Suprapubic skin (tissue), 4 donors: ENCODE data around the gene DMPK.

ENCODE experiments used
- EP300 ChIP-seq: sonication (generic); formaldehyde crosslinking; IDR thresholded peaks from one replicate; pipeline ENCODE4 v1.6.1; 2017; ENCODE audit warnings: antibody characterized with exemption
- POLR2A ChIP-seq, 2 donors: fragments of 450-650 bp; IDR thresholded peaks; one replicate each; pipeline ENCODE4 v1.6.1; 2017; ENCODE audit warnings: antibody characterized with exemption in 2 of 2, mild to moderate bottlenecking in 2 of 2, moderate library complexity in 2 of 2
- POLR2AphosphoS5 ChIP-seq, 3 donors: sonication (generic); formaldehyde crosslinking; IDR thresholded peaks; one replicate each; pipeline ENCODE4 v1.6.1; 2017; ENCODE audit warnings: antibody characterized with exemption in 3 of 3
- TF ChIP-seq, protein P1 (sequence below), 2 donors: fragments of 200-600 bp in 1 of 2; fragments of 450-650 bp in 1 of 2; sonication (generic) in 1 of 2; IDR thresholded peaks; one replicate each; pipeline ENCODE4 v1.5.1; 2016 to 2019; ENCODE audit warnings: antibody characterized with exemption in 2 of 2, mild to moderate bottlenecking in 1 of 2, moderate library complexity in 1 of 2

DNA sequence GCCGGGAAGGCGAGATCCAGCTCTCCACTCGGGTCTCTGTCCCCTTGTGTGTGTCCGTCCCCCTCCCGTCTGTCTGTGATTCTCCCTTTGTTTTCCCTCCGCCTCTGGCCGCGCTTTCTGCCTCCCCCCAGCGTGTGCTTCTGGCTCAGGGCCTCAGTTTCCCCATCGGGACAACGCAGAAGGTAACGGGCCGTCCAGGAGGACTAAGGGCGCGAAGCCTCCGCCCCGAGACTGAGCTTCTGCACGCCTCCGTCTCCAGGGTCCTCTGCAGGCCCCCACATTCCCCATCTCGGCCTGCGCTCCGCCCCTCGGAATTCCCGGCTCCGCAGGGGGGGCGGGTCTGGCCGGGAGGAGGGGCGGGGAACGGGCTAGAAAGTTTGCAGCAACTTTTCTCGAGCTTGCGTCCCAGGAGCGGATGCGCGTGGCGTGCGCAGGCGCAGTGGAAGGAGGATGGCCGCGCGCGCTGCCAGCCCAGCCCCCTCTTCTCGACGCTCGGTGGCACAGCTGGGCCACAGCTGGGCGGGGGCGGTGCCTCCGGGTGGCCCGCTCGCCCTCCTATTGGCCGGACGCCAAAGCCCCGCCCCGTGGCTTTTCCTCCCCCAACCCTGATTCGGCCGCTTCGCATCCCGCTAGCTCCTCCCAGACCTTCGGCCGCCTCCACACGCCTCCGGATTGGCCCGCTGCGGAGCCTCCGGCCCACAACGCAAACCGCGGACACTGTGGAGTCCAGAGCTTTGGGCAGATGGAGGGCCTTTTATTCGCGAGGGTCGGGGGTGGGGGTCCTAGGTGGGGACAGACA, 13.1 kb downstream of the DMPK start, which contains the start of gene SIX5:
- TF ChIP-seq, protein P1, sequence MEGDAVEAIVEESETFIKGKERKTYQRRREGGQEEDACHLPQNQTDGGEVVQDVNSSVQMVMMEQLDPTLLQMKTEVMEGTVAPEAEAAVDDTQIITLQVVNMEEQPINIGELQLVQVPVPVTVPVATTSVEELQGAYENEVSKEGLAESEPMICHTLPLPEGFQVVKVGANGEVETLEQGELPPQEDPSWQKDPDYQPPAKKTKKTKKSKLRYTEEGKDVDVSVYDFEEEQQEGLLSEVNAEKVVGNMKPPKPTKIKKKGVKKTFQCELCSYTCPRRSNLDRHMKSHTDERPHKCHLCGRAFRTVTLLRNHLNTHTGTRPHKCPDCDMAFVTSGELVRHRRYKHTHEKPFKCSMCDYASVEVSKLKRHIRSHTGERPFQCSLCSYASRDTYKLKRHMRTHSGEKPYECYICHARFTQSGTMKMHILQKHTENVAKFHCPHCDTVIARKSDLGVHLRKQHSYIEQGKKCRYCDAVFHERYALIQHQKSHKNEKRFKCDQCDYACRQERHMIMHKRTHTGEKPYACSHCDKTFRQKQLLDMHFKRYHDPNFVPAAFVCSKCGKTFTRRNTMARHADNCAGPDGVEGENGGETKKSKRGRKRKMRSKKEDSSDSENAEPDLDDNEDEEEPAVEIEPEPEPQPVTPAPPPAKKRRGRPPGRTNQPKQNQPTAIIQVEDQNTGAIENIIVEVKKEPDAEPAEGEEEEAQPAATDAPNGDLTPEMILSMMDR (IDR thresholded peaks at IDR 0.05): no peak
- TF ChIP-seq EP300: no peak
- peak; percentile 45 to 98 (median 73) for TF ChIP-seq POLR2AphosphoS5 (IDR thresholded peaks at IDR 0.05)
- TF ChIP-seq POLR2A (IDR thresholded peaks at IDR 0.05): peak; percentile 12 to 33
